GM21529 (cell line): ENCODE measurements around the gene MEX3C.

Experiments
- ATAC-seq: cut with Tn5 transposase; IDR thresholded peaks from one replicate; pipeline ENCODE4 v1.9.1; 2021; ENCODE audit not compliant: unreplicated experiment

The MEX3C gene

GRCh38 chr18:51157215-51157614 is 40.3 kb downstream of the MEX3C start:
- ATAC-seq: no peak

- no peak for ATAC-seq
These were observed 42.9 kb downstream of the MEX3C start for GRCh38 chr18:51154431-51155063.

GRCh38 chr18:51153659-51154371 is 43.7 kb downstream of the MEX3C start:
- ATAC-seq: peak; percentile 75

- ATAC-seq: peak; percentile 30
These were observed 45.6 kb downstream of the MEX3C start for GRCh38 chr18:51151568-51152511.

- ATAC-seq: no peak
These were observed 46.3 kb downstream of the MEX3C start for GRCh38 chr18:51151185-51151567.

- ATAC-seq: no peak
These were observed 47.3 kb downstream of the MEX3C start for GRCh38 chr18:51150113-51150700.

GRCh38 chr18:51149670-51150069 is 47.8 kb downstream of the MEX3C start:
- ATAC-seq: no peak

- no peak for ATAC-seq
These were observed 50.6 kb downstream of the MEX3C start for GRCh38 chr18:51146909-51147308.

- ATAC-seq: no peak
These were observed 58.5 kb downstream of the MEX3C start for GRCh38 chr18:51138936-51139335.

GRCh38 chr18:51137891-51138290 is 59.6 kb downstream of the MEX3C start:
- ATAC-seq: no peak

GRCh38 chr18:51137026-51137729 is 60.3 kb downstream of the MEX3C start:
- no peak for ATAC-seq

- no peak for ATAC-seq
These were observed 61.7 kb downstream of the MEX3C start for GRCh38 chr18:51135795-51136194.

- no peak for ATAC-seq
These were observed 62.1 kb downstream of the MEX3C start for GRCh38 chr18:51135364-51135763.

GRCh38 chr18:51134721-51135120 is 62.8 kb downstream of the MEX3C start:
- no peak for ATAC-seq

GRCh38 chr18:51133580-51134160 is 63.8 kb downstream of the MEX3C start:
- no peak for ATAC-seq

GRCh38 chr18:51132256-51132935 is 65.1 kb downstream of the MEX3C start:
- no peak for ATAC-seq

- ATAC-seq: no peak
These were observed 68.9 kb downstream of the MEX3C start for GRCh38 chr18:51128533-51128932.

- ATAC-seq: no peak
These were observed 69.8 kb downstream of the MEX3C start for GRCh38 chr18:51127664-51128063.

GRCh38 chr18:51125976-51126375 is 71.5 kb downstream of the MEX3C start:
- ATAC-seq: no peak
